Measurements from ENCODE around the gene EPHB2.
"Not testable (repeated sequence)": the region's sequence is repeated elsewhere in the genome, so short reads cannot be mapped to it uniquely, and the experiment has no call there.

The EPHB2 gene

GRCh38 chr1:22710701-22711049 lies at the start of gene EPHB2:
Gene EPHB2 (plus strand): TSS chr1:22710839. CDS start chr1:22710983, 144 bp downstream.
- DNase-seq: peak; percentile 59

- DNase-seq: no peak
Observed at GRCh38 chr1:22661880-22662279, 48.8 kb upstream of the EPHB2 start.

GRCh38 chr1:22662318-22662717 lies 48.3 kb upstream of the EPHB2 start:
- DNase-seq: no peak

GRCh38 chr1:22662986-22663408 lies 47.6 kb upstream of the EPHB2 start:
- DNase-seq: peak; percentile 6

GRCh38 chr1:22665752-22666151 lies 44.9 kb upstream of the EPHB2 start:
- peak; percentile 58 for DNase-seq

- DNase-seq: peak; percentile 11
Observed at GRCh38 chr1:22666412-22666811, 44.2 kb upstream of the EPHB2 start.

GRCh38 chr1:22668840-22669239 lies 41.8 kb upstream of the EPHB2 start:
- DNase-seq: not testable (repeated sequence)

GRCh38 chr1:22670352-22670975 lies 40.2 kb upstream of the EPHB2 start:
- DNase-seq: peak; percentile 21

GRCh38 chr1:22671999-22672398 lies 38.6 kb upstream of the EPHB2 start:
- peak; percentile 10 for DNase-seq

- DNase-seq: no peak
Observed at GRCh38 chr1:22673486-22674409, 36.9 kb upstream of the EPHB2 start.

GRCh38 chr1:22674410-22674749 lies 36.3 kb upstream of the EPHB2 start:
- DNase-seq: no peak

GRCh38 chr1:22676151-22676550 lies 34.5 kb upstream of the EPHB2 start:
- not testable (repeated sequence) for DNase-seq

- DNase-seq: no peak
Observed at GRCh38 chr1:22676916-22677583, 33.6 kb upstream of the EPHB2 start.

GRCh38 chr1:22677931-22678896 lies 32.4 kb upstream of the EPHB2 start:
- peak; percentile 58 for DNase-seq

- no peak for DNase-seq
Observed at GRCh38 chr1:22680726-22681125, 29.9 kb upstream of the EPHB2 start.

- no peak for DNase-seq
Observed at GRCh38 chr1:22681556-22682276, 28.9 kb upstream of the EPHB2 start.

- DNase-seq: no peak
Observed at GRCh38 chr1:22683547-22683946, 27.1 kb upstream of the EPHB2 start.

- DNase-seq: peak; percentile 88
Observed at GRCh38 chr1:22685591-22686059, 25.0 kb upstream of the EPHB2 start.

GRCh38 chr1:22687191-22687590 lies 23.4 kb upstream of the EPHB2 start:
- DNase-seq: no peak

- no peak for DNase-seq
Observed at GRCh38 chr1:22688466-22688865, 22.2 kb upstream of the EPHB2 start.

GRCh38 chr1:22689505-22689904 lies 21.1 kb upstream of the EPHB2 start:
- peak; percentile 41 for DNase-seq
